HPDE6-E6E7 (cell line): ENCODE results near the gene OXER1.
"Not testable (repeated sequence)": the region's sequence is repeated elsewhere in the genome, so short reads cannot be mapped to it uniquely, and the experiment has no call there.

Experiments
- DNase-seq: peaks from one replicate; pipeline ENCODE4 v3.0.0; 2011; ENCODE audit warnings: missing footprints; ENCODE audit errors: extremely low spot score

The OXER1 gene

DNA sequence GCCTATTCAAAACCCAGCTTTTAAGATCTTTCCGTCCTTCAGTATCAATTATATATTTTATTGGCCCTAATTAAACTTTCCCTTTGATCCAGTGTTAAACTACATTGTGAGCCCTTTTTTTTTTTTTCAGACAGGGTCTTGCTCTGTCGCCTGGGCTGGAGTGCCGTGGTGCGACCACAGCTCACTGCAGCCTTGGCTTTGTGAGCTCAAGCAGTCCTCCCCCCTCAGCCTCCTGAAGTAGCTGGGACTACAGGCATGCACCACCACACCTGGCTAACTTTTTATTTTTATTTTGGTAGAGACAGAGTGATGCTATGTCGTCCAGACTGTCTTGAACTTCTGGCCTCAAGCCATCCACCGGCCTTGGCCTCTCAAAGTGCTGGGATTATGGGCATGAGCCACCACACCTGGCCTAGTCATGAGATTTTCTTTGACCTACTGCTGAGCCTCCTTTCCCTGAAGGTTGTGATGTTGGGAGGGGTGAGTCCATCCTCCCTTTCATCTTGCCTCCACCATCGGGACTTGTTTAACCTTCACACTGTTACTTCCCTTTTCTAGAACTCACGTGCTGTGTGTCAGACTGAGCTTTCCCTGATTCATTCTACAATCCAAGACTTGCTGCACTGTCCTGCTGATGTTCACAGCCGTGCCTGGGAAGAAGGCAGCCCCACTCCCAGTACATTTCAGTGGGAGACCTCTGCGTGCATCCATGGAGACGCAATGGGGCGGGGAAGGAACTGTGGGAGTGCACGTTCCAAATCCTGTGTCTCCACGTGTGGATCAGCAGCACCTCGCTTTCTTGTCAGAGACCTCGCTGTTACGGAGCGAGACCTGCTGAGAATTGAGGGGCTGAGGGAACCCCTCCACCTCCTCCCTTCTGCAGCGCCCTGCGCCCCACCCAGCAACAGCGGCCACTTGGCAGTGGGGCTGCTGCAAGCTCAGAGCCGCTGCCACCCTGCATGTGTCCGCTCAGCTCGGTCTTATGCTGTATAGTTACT lies 10.8 kb downstream of the OXER1 start:
- DNase-seq: no peak

DNA sequence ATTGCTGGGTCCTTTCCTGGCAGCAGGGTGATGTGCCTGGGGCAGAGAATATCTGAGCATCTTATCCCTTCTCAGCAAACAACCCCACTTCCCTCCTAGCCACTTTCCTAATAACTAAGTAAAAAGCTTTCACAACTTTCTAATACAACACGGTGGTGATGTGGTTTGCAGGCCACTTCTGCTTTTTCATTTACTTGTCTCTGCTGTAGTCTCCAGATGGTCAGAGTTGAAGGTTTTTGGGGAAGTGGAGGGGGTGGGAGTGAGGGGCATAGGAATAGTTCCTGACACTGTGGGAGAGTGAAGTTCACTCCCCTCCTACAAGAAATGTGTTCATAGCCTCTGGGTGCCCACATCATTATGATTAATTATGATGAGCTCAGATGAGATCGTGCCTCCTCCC lies 11.6 kb downstream of the OXER1 start:
- DNase-seq: no peak

DNA sequence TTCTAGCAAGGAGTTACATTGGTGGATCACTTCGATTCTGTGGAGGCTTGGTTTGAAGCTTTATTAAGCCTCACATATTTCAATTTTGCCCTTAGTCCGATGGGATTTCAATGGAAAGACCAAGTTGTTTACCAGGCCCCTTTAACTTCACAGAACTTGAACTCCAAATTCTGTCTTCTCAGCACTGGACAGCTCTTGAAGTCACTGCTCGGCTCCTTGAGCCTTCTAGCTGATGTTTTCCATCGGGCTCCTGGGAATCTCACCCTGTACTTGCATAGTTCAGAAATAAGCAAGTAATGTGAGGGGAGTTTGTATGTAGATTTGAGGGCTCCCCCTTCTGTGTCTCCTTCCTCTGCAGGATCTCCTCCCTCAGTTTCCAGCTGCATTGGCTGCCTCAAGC lies 15.1 kb downstream of the OXER1 start:
- DNase-seq: no peak

DNA sequence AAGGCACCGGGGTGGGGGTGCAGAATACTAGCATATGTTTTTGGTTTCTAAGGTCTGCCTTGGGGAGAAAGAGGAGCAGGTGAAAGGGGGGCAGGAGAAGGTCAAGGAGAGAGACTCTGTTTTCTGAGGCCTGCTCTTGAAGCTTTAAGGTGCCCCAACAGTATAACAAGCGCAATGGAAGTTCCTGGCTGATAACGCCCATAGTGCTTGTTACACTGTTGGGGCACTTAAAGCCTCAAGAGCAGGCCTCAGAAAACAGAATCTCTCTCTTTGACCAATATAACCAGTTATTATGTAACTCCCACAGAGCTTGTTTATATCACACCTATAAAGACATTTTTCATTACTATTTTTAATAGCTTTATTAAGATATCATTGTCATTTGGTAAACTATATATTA lies 16.5 kb downstream of the OXER1 start:
- no peak for DNase-seq

DNA sequence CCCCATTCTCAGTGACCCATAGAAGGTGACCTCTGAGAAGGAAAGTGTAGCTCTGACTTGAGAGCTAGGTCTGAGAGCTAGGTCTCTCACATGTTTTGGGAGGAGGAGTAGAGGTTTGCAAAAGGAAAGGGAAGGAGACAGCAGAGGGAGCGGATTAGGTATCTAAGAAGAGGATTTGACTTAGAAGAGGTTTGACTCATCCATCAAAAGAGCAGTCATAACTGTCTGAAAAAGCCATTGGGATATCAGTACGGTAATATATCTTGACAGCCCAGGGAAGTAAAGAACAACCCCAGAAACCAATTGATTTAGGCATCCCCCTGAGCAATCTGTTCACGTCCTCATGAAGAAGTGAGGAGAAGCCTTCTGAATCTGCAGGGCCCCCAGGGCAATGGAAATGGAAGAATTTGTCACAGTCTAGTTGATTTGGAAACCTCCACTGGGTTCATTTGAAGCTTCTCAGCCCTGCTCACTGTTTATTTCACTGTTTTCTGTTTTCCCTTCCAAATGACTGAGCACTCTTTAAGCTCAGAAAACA lies 19.3 kb downstream of the OXER1 start:
- DNase-seq: no peak

DNA sequence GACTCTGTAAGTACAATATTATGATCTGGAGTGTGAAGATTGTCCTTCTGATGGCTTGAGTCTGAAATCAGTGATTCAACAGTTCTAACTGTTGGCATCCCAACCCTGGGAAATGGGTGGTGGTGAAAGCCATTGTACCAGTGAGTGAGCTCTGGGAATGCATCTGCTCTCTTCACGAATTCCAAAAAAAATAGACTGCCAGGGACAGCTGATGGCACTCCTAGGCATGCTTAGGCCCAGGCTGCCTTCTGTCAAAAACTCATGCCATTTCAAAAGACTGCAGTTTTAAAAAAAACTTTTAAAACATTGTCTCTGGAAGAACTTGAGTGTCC lies 20.3 kb downstream of the OXER1 start:
- DNase-seq: no peak

DNA sequence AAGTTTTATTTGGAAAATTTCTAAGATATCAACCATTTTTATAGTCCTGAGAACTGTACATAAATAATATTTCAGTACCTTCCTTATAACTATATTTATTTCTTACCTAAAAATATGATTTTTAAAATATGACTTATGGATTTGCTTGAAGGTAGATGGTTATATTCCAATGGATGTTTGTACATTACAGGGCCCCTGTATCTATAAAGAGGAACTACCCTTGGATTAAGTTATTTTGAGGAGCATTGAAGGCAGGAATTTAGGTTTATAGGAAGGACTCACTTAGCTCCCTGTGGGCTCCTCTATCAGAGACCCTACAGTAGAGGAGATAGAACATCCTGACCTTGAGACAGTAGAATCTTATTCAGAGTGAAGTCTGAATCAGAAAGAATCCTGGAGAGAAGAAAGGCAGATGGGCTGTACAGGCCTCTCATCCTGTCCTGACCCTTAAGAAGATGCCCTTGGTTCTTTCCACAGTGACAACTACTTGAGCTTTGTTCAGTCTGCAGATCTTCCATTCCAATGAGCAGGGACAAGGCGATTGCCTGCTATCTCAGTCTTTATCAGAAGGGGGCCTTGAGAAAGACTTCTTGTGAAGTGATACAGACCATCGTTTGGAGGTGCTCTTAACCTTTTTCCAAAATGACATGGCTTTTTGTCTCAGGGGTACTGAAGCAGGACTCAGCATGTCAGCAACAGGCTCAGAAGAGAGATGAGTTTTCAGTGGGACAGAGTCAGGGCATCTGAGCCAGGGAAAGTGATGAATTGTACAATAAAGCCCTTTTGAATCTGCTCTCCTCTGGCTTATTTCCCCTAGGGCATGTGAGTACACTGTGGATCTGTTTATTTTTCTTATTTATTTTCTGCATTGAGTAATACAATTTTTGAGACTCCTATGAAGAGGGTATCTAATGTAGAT lies 20.9 kb downstream of the OXER1 start:
- DNase-seq: no peak

DNA sequence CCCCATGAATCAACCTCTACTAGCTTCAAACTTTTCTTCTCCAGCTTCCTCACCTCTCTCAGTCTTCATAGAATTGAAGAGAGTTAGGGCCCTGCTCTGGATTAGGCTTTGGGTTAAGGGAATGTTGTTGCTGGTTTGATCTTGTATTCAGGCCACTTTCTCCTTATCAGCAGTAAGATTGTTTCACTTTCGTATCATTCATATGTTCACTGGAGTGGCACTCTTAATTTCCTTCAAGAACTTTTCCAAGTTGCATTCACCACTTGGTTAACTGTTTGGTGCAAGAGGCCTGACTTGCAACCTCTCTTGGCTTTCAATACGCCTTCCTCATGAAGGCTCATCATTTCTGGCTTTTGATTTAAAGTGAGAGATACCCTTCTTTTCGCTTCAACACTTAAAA lies 22.8 kb downstream of the OXER1 start:
- DNase-seq: no peak

DNA sequence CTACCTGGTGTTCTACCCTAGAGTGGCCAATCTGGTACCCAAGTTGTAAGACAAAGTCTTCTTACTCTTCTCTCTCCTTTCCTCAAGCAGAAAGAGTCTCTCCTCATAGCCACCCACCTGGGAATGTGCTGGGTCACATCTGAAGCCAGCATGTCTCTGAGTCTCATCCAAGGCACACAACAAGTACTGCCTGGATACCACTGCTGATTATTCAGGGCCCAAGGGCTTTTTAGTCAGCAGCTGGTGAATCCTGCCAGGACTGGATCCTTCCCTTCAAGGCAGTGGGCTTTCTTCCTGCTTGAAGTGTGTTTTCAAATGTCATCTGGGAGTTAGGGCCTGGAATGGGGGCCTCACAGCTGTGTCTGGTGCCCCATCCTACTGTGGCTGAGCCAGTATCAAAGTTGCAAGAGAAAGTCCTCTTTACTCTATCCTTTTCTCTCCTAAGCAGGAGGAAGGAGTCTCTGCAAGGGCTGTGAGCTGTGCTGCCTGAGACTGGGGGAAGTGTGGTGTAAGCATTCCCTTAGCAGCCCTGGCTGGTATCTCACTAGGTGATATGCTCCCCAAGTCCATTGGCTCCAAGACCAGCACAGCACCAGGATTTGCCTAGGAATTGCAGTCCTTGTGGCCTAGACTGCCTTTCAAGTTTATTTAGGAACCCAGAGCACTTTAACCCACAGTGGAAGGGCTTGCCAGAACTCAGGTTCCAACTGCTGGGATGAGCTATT lies 27.2 kb downstream of the OXER1 start:
- DNase-seq: no peak

DNA sequence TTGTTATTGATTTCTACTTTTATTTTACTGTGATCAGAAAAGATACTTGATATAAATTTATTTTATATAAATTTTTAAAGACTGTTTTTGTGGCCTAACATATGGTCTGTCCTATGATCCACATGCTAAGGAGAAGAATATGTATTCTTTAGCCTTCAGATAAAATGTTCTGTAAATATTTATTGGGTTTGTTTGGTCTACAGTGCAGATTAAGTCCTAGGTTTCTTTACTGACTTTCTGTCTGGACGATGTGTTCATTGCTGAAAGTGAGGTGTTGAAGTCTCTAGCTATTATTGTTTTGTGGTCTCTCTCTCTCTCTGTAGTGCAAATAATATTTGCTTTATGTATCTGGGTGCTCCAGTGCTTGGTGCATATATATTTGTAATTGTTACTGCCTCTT lies 30.1 kb downstream of the OXER1 start:
- DNase-seq: no peak

DNA sequence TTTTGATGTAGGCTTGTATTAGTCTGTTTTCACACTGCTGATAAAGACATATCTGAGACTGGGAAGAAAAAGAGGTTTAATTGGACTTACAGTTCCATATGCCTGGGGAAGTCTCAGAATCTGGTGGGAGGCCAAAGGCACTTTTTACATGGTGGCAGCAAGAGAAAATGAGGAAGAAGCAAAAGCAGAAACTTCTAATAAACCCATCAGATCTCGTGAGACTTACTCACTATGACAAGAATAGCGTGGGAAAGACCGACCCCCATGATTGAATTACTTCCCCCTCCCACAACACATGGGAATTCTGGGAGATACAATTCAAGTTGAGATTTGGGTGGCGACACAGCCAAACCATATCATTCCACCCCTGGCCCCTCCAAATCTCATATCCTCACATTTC lies 32.6 kb downstream of the OXER1 start:
- DNase-seq: not testable (repeated sequence)

DNA sequence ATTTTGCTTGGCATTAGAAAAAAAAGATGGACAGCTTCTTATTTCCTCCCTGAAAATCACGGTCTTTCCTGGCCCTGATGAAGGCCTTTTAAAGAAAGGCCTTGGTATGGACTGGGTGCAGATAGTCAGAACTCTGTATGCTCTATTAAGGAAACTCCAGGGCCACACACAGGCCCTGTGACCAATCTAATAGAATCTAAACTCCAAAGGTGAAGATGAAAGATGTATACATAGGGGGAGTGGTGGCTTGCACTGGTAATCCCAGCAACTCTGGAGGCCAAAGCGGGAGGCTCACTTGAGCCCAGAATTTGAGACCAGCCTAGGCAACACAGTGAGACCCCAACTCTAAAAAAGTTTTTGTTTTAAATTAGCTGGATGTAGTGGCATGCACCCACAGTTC lies 37.3 kb downstream of the OXER1 start:
- no peak for DNase-seq

DNA sequence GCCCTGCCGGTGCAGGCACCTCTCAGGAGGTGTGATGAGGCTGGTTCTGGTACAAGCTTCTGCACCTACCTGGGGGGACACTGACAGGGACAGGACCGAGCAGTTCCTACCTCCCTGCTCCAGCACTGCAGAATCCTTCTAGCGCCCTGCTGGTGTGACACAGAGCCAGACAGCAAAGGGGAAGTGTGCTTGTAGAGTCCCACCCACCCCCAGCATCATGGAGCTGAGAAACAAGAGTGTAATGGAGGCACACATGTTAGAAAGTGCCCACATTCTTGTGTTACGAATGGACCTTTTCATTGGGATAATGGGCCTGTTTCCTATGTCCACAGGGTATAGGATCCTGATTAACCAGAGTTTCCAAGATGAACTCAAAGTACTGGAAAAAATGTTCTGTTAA lies 38.3 kb downstream of the OXER1 start:
- no peak for DNase-seq

DNA sequence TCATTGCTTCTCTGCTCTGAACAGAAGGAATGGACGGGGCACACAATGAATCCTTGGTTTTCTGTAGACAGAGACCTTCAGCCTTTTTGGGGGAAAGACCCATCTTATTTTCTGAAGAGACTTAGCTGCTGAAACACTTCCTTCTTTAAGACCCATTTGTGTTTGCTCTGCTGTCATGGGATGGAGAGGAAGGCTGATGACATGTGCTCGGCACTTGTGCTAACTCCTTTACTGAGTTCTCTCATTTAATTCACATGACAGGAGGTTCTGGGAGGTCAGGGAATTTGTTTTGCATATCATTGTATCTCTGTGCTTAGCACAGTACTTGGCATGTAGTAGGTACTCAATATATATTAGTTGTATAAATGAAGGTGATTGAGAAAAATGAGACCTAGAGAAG lies 39.0 kb downstream of the OXER1 start:
- DNase-seq: no peak

DNA sequence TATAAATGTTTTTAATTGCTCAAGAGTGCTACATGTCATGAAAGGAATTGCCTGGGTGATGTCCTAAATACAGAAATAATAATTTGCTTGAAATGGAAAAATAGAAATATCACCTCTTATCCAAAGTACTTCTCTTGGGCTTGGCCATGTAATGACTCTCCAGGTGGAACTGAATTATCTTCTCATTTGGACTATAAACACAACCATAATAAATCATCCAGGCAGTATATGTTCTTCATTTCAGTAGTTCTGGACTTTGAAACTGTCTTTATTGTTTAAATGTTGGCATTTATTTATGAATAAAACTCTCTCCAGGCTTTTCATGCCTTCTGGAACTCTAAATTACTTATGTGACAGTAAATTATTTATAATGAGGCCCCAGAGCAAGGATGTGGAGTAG lies 40.5 kb downstream of the OXER1 start:
- DNase-seq: no peak

DNA sequence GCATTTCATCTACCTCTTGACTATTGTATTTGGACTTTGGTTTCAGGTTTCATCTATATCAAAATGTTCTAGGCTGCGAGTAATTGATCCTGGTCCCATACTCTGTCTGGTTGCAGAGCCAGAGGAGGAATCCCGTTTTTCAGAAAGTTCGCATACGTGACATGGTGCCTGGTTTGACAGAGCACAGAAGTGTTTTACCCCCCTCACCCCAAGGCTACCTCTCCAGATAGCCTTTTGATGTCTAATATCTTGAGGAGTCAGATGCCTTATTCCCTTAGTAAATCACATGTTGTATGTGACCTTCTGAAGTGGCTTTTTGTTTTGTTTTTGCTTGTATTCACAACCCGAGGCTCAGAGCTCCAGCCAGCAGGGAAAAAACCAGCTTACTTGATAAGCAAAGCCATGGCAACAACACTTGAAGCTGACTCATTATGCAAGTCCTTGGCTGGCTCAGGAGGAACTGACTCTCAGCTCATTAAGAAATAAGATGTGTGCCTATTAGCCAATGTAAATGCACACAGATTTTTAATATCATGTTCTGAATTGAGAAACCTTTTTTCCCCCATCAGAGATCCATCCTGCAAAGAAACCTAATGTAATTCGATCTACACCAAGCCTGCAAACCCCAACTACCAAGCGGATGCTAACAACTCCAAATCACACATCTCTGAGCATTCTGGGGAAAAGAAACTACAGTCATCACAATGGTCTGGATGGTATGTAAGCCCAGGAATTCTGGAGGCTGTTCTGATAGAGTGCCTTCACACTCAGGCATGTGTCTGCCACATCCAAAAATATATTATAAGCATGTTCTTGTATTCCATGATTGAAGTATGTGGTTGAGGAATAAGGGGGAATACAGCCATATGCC lies 41.4 kb downstream of the OXER1 start:
- peak; percentile 40 for DNase-seq

DNA sequence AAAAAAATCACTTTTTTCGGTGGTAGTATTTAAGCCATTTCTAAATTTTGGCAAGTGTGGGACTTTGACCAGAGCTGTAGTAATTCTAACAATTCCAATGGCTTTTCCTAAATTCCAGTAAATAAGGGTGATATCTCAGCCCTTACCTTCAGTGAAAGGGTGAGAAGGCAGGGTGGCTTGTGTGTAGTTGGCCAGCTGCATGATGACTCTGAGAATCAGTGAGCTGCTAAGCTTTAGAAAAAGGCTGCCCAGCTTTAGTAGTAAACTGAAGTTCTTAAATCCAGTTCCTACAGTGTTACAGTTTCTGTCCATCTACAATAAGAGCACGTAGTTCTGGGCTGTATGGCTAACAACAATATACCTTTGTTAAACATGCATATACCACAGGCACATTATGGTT lies 42.0 kb downstream of the OXER1 start:
- DNase-seq: no peak

DNA sequence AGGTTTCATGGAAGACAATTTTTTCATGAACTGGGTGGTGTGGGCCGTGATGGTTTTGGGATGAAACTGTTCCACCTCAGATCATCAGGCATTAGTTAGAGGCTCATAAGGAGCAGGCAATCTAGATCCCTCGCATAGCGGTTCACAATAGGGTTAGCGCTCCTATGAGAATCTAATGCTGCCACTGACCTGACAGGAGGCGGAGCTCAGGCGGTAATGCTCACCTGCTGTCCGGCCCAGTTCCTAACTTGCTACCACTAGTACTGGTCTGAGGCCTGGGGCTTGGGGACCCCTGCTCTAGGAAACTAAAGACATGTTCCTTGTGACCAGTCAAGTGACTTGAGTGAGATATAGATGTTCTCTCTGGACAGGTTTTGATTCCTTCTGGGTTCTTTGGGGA lies 49.2 kb downstream of the OXER1 start:
- no peak for DNase-seq

DNA sequence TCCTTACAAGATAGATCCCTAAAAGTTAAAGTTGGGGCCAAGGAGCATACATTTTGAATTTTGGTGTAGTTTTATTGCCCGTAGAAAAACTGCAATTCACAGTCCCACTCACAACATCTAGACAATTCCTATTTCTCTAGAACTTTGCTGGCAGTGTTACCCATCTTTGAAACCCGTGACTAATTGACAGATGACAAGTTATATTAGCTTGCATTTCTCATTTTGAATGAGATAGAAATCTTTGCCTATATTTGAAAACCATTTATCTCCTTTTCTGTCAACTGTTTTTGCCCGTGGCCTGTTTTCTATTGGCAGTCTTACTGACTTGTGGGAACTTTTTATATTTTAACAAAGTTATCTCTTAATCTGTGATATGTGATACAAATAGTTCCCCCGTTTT lies 50.0 kb downstream of the OXER1 start:
- DNase-seq: no peak

DNA sequence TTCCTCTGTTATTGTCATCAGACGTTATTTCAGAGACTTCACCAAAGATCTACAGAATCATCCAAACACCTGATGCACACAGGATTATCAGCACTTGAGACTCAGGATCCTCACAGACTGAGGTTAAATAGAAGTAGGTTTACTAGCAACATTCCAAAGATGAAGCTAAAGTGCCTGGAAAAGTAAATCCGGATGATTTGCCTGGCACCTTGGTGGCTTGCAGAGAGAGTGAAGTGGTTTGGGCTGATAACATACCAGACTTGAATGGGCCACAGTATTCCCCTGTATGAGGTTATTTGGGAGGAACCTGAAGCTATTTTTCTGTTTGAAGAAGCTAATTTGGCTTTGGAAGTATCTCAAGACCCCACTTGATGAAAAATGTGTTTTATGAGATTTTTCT lies 51.0 kb downstream of the OXER1 start:
- no peak for DNase-seq
